ENCODE data around the gene VCL. TPM values are rescaled to one million over a fixed set of nuclear protein-coding genes. Genes with fewer than 3 reads are reported as not detected.

The VCL gene
- total RNA-seq, 4 donors from 2014 or later, result 96.1 to 133 (median 120) TPM

DNA sequence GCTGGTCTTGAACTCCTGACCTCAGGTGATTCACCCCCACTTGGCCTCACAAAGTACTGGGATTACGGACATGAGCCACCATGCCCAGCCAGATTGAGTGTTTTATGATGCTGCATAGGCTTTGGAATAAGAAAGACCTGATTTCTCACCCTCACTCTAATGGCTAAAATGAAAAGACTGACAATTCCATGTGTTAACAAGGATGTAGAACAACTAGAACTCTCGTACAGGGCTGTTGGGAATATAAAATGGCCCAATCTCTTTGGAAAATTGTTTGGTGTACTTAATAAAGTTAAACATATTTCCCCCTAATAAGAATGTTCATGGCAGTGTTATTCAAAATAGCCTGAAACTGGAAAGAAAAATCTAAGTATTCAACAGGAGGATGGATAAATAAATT, 43.2 kb upstream of the VCL start:
- DNase-seq, result no peak
- Histone ChIP-seq H3K9me3 (no peaks in the 10 kb centered on the region), H3K27me3 (no peaks in the 10 kb centered on the region), H3K36me3 (no peaks in the 10 kb centered on the region), H3K4me3 (no peak overlapping the region), H3K27ac (no peak overlapping the region), H3K4me1 (peaks cover 4 to 29% (median 12%) of the 10 kb centered on the region in 4 donors)
- 95 to 100% methylated on average over 1 to 2 of the region's 2 CpGs for WGBS, 2 donors (ENCODE audit: low coverage in 1 of 2)
- no peak for TF ChIP-seq EP300 (IDR thresholded peaks at IDR 0.05; ENCODE audit: low read depth)
- TF ChIP-seq POLR2AphosphoS5 (IDR thresholded peaks at IDR 0.05), result no peak
- TF ChIP-seq, protein P1, sequence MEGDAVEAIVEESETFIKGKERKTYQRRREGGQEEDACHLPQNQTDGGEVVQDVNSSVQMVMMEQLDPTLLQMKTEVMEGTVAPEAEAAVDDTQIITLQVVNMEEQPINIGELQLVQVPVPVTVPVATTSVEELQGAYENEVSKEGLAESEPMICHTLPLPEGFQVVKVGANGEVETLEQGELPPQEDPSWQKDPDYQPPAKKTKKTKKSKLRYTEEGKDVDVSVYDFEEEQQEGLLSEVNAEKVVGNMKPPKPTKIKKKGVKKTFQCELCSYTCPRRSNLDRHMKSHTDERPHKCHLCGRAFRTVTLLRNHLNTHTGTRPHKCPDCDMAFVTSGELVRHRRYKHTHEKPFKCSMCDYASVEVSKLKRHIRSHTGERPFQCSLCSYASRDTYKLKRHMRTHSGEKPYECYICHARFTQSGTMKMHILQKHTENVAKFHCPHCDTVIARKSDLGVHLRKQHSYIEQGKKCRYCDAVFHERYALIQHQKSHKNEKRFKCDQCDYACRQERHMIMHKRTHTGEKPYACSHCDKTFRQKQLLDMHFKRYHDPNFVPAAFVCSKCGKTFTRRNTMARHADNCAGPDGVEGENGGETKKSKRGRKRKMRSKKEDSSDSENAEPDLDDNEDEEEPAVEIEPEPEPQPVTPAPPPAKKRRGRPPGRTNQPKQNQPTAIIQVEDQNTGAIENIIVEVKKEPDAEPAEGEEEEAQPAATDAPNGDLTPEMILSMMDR (IDR thresholded peaks at IDR 0.05), result no peak
- TF ChIP-seq POLR2A (IDR thresholded peaks at IDR 0.05), result no peak
- in situ Hi-C loops (cut with MboI; ENCODE audit: low pct_ligation_motif_present in 1 of 4, low pct_unique_long_range_greater_than_20kb in 1 of 4, low sequenced_read_pairs in 3 of 4) (no loop called here), intact Hi-C loops (cut with DNase I; ENCODE audit: low total_unique reads) (no loop called here)

DNA sequence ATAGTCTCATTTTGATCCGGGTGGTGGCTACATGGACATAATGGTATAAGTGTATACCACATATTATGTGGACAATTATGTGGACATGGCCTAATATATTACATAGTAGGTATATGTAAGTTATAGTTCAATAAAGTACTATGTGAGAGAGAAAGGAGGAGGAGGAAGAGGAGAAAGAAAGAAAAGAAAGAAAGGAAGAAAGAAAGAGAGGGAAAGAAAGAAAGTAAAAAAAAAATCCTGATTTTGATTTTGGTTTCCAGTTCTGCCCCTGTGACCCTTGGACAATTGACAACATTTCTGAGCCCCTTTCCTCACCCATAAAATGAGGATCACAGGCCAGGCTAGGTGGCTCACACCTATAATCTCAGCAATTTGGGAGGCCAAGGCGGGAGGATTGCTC, 42.2 kb upstream of the VCL start:
- Histone ChIP-seq H3K27me3 (no peaks in the 10 kb centered on the region), H3K27ac (peak overlapping the region in 2 of 4 donors; percentile 63 to 74), H3K9me3 (no peaks in the 10 kb centered on the region), H3K4me1 (peaks cover 4 to 29% (median 12%) of the 10 kb centered on the region in 4 donors), H3K36me3 (no peaks in the 10 kb centered on the region), H3K4me3 (no peak overlapping the region)
- no peak for TF ChIP-seq POLR2AphosphoS5 (IDR thresholded peaks at IDR 0.05)
- no peak for TF ChIP-seq POLR2A (IDR thresholded peaks at IDR 0.05)
- TF ChIP-seq, protein P1 (IDR thresholded peaks at IDR 0.05), result no peak
- no peak for TF ChIP-seq EP300 (IDR thresholded peaks at IDR 0.05; ENCODE audit: low read depth)
- intact Hi-C loops (cut with DNase I; ENCODE audit: low total_unique reads), result no loop called here
- in situ Hi-C loops (cut with MboI; ENCODE audit: low pct_ligation_motif_present in 1 of 4, low pct_unique_long_range_greater_than_20kb in 1 of 4, low sequenced_read_pairs in 3 of 4), result no loop called here
- DNase-seq, result no peak
- 96 to 100% methylated on average over 2 of the region's 2 CpGs for WGBS, 2 donors (ENCODE audit: low coverage in 1 of 2)

DNA sequence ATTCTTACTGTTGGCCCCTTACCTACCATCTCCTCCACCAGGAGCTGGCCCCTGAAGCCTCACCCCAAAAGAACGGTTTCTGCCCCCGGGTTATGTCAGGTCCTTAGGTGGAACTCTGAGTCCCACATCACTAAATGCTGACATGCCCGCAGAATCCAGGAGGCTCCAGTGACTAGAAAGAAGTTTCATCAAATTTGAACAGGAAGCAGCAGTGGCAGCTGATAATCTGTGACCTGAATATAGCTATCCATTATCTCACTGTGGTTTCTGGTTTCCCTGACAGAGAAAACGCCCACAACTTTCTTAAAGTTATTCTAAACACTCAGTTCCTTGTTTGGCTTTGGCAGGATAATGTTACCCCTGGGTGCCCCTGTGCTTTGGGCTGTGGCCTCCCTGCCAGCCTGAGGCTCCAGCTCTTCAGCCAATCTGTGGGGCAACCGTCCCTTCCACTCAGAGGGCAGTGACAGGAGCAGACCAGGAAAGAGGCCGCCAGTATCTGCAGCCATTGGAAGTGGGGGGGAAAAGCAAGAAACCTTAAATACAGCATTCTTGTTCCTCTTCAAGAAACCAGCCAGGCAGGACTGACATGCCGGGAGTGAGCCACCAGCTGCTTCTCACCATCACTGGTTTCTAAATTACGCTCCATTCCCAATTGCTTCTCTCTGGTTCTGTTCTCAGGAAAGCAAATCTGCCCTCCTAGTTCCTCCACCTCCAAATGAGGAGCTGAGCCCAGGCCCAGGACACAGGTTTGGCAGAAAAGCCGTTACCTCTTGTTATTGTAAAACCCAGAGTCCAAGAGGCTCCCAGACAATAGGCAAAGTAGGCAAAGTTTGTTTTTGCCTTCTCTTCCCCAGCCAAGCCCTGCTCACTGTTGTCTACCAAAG, 41.2 kb upstream of the VCL start:
- H3K4me1 ChIP-seq, result peaks cover 4 to 29% (median 12%) of the 10 kb centered on the region in 4 donors
- H3K27me3 ChIP-seq, result no peaks in the 10 kb centered on the region
- H3K4me3 ChIP-seq, result no peak overlapping the region
- peak overlapping the region; percentile 63 to 74 (median 70) for H3K27ac ChIP-seq
- no peaks in the 10 kb centered on the region for H3K36me3 ChIP-seq
- in situ Hi-C loops (cut with MboI; ENCODE audit: low pct_ligation_motif_present in 1 of 4, low pct_unique_long_range_greater_than_20kb in 1 of 4, low sequenced_read_pairs in 3 of 4), result no loop called here
- intact Hi-C loops (cut with DNase I; ENCODE audit: low total_unique reads), result no loop called here
- no peak for DNase-seq
- TF ChIP-seq, protein P1 (IDR thresholded peaks at IDR 0.05), result no peak
- no peak for TF ChIP-seq EP300 (IDR thresholded peaks at IDR 0.05; ENCODE audit: low read depth)
- no peak for TF ChIP-seq POLR2AphosphoS5 (IDR thresholded peaks at IDR 0.05)
- TF ChIP-seq POLR2A (IDR thresholded peaks at IDR 0.05), result no peak
- H3K9me3 ChIP-seq, result no peaks in the 10 kb centered on the region
- 30 to 60% methylated on average over 1 to 9 of the region's 9 CpGs for WGBS, 2 donors (ENCODE audit: low coverage in 1 of 2)

DNA sequence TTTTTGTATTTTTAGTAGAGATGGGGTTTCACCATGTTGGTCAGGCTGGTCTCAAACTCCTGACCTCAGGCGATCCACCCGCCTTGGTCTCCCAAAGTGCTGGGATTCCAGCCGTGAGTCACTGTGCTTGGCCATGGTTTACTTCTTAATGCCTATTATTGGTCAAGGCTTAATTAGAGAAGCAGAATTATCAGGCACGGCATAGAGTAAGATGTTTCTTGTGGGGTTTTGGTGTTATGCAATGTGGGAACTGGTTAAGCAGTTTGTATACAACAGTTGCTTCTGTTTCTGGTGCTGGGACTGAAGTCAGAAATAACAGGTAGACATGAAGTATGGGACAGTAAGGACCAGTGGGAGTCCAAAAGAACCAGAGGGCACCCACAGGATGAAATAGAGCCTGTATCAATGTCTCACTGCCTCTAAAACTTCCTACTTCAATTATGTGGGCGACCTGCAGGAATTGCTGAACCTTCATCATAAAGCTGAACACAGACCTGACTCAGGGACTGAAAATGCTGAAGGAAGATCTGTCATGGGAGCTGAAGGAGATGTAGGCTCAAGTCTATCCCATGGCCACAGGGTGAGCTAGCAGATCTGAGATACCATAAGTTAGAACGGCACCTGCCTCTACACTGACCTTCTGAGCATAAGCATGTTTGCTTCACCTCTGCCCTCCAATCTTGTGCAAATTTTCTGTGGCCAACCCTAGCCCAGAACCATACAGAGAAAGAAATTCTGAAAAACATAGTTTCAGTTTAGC, 38.3 kb upstream of the VCL start:
- DNase-seq, result no peak
- intact Hi-C loops (cut with DNase I; ENCODE audit: low total_unique reads), result no loop called here
- Histone ChIP-seq H3K27me3 (no peaks in the 10 kb centered on the region), H3K4me1 (peaks cover 4 to 29% (median 12%) of the 10 kb centered on the region in 4 donors), H3K27ac (peak overlapping the region in 3 of 4 donors; percentile 2 to 38 (median 24)), H3K4me3 (no peak overlapping the region), H3K9me3 (no peaks in the 10 kb centered on the region), H3K36me3 (no peaks in the 10 kb centered on the region)
- WGBS, 2 donors (ENCODE audit: low coverage in 1 of 2), result 59 to 79% methylated on average over 4 to 6 of the region's 6 CpGs
- in situ Hi-C loops (cut with MboI; ENCODE audit: low pct_ligation_motif_present in 1 of 4, low pct_unique_long_range_greater_than_20kb in 1 of 4, low sequenced_read_pairs in 3 of 4), result no loop called here
- no peak for TF ChIP-seq POLR2A (IDR thresholded peaks at IDR 0.05)
- no peak for TF ChIP-seq EP300 (IDR thresholded peaks at IDR 0.05; ENCODE audit: low read depth)
- TF ChIP-seq, protein P1 (IDR thresholded peaks at IDR 0.05), result no peak
- no peak for TF ChIP-seq POLR2AphosphoS5 (IDR thresholded peaks at IDR 0.05)

Measured in transverse colon (tissue), 4 donors.